Kidney (tissue), 14 donors: ENCODE measurements around the gene PID1. TPM values are rescaled to one million over a fixed set of nuclear protein-coding genes. Genes with fewer than 3 reads are reported as not detected.

Source experiments
- DNase-seq, 5 donors: peaks; one replicate each; pipeline ENCODE4 v3.0.0-alpha.2; 2013 to 2020
- FAIRE-seq: peaks from 2 replicates; lab custom pipeline; 2012; peaks lifted over from hg19 to GRCh38; lab: Jason Lieb, UNC
- H3K27ac ChIP-seq, 2 donors: one replicate each; pipeline ENCODE4 v1.7.0; 2013; ENCODE audit warnings: low read depth in 2 of 2, low read length in 2 of 2, inconsistent platforms in 1 of 2
- H3K27me3 ChIP-seq: one replicate; pipeline ENCODE4 v1.7.1; 2013; ENCODE audit warnings: low read length, inconsistent platforms; ENCODE audit not compliant: control insufficient read depth, insufficient read depth
- H3K36me3 ChIP-seq, 3 donors: one replicate each; pipeline versions ENCODE4 v1.7.0 to v1.7.1; 2013; ENCODE audit warnings: low read length in 3 of 3, control low read depth in 1 of 3, inconsistent platforms in 1 of 3; ENCODE audit not compliant: insufficient read depth in 3 of 3, control insufficient read depth in 2 of 3
- H3K4me1 ChIP-seq, 3 donors: one replicate each; pipeline versions ENCODE4 v1.7.0 to v1.7.1; 2013; ENCODE audit warnings: low read length in 3 of 3, inconsistent platforms in 1 of 3, low read depth in 1 of 3; ENCODE audit not compliant: control insufficient read depth in 2 of 3, insufficient read depth in 2 of 3
- H3K4me3 ChIP-seq, 3 donors: one replicate each; pipeline versions ENCODE4 v1.7.0 to v1.8.1; 2013; ENCODE audit warnings: low read length in 3 of 3, control low read depth in 1 of 3, inconsistent platforms in 1 of 3
- H3K9ac ChIP-seq, 3 donors: one replicate each; pipeline versions ENCODE4 v1.7.0 to v1.7.1; 2013; ENCODE audit warnings: low read length in 3 of 3, control low read depth in 1 of 3, inconsistent platforms in 1 of 3
- H3K9me3 ChIP-seq, 3 donors: one replicate each; pipeline versions ENCODE4 v1.7.0 to v1.7.1; 2013; ENCODE audit warnings: low read length in 3 of 3, control low read depth in 1 of 3, inconsistent platforms in 1 of 3; ENCODE audit not compliant: control insufficient read depth in 2 of 3, insufficient read depth in 1 of 3
- CTCF ChIP-seq: IDR thresholded peaks from 3 replicates; pipeline ENCODE4 v1.5.1; 2012; ENCODE audit warnings: mild to moderate bottlenecking, moderate library complexity, borderline replicate concordance; ENCODE audit not compliant: insufficient read depth; ENCODE audit errors: extremely low read depth
- intact Hi-C: fragments of 100-400 bp; cut with DNase I; formaldehyde crosslinking; loops from one replicate; pipeline ENCODE4 v1.11.1; 2022
- polyA plus RNA-seq: library from polyadenylated mRNA; stranded (reverse); fragments of 350-450 nt; fragmentation: Illumina TruSeq; extraction: RNeasy Lipid Tissue Mini Kit (QIAGEN cat#74804); gene quantifications from one replicate; pipeline ENCODE4 v1.2.3, GENCODE V29; 2014; ENCODE audit warnings: low read depth, low replicate concordance; ENCODE audit not compliant: insufficient read depth
- total RNA-seq: library from RNA; stranded (reverse); fragmentation: NEBNext Ultra II Directional; extraction: Animal tissue kit (Norgen Biotek cat#: 25700); gene quantifications from one replicate; pipeline ENCODE4 v1.2.1, GENCODE V29; 2021
- donor health status: control.
- donor health status: control.
- donor health status: control.
- donor health status: control.
- donor health status: control.
- donor health status: DM: yes; HTN: yes; CAD: no.
- donor health status: Normal renal cell carcinoma (clear cell type).

Gene PID1
- total and polyA plus RNA-seq, 2 donors from 2014 or later: 2.1 to 9.4 TPM

GRCh38 chr2:229088966-229089700, 182.0 kb downstream of the PID1 start:
- FAIRE-seq: no peak

GRCh38 chr2:229088517-229088913, 182.6 kb downstream of the PID1 start:
- Histone ChIP-seq H3K27me3 (no peaks in the 10 kb centered on the region), H3K4me3 (no peak overlapping the region), H3K9ac (no peak overlapping the region), H3K4me1 (no peaks in the 10 kb centered on the region), H3K36me3 (no peaks in the 10 kb centered on the region), H3K27ac (no peak overlapping the region), H3K9me3 (no peaks in the 10 kb centered on the region)
- intact Hi-C loops: no loop called here
- DNase-seq (no peak), FAIRE-seq (no peak)
- TF ChIP-seq CTCF: no peak

More at GRCh38 chr2:229088966-229089700, 182.0 kb downstream of the PID1 start:
- no peaks in the 10 kb centered on the region for H3K36me3 ChIP-seq
- no peak for DNase-seq
- H3K9me3 ChIP-seq: no peaks in the 10 kb centered on the region
- H3K9ac ChIP-seq: no peak overlapping the region
- no peak overlapping the region for H3K4me3 ChIP-seq
- H3K27me3 ChIP-seq: no peaks in the 10 kb centered on the region
- no peaks in the 10 kb centered on the region for H3K4me1 ChIP-seq
- H3K27ac ChIP-seq: no peak overlapping the region
- intact Hi-C loops: no loop called here
- TF ChIP-seq CTCF: no peak

GRCh38 chr2:229087843-229088516, 183.1 kb downstream of the PID1 start:
- no peak overlapping the region for H3K27ac ChIP-seq
- FAIRE-seq: no peak
- no peak for TF ChIP-seq CTCF
- H3K4me3 ChIP-seq: no peak overlapping the region
- H3K9ac ChIP-seq: no peak overlapping the region
- no peaks in the 10 kb centered on the region for H3K4me1 ChIP-seq
- no peaks in the 10 kb centered on the region for H3K9me3 ChIP-seq
- no peaks in the 10 kb centered on the region for H3K36me3 ChIP-seq
- intact Hi-C loops: no loop called here
- H3K27me3 ChIP-seq: no peaks in the 10 kb centered on the region
- DNase-seq: no peak
